GM12874 (cell line): ENCODE measurements around the gene FTO.

Experiments used
- TF ChIP-seq, protein P1 (sequence below): IDR thresholded peaks from 2 replicates; pipeline ENCODE4 v1.5.1; 2011; ENCODE audit warnings: low read depth, mild to moderate bottlenecking, control low read depth, low read length, moderate library complexity; ENCODE audit not compliant: insufficient read depth

The FTO gene

DNA sequence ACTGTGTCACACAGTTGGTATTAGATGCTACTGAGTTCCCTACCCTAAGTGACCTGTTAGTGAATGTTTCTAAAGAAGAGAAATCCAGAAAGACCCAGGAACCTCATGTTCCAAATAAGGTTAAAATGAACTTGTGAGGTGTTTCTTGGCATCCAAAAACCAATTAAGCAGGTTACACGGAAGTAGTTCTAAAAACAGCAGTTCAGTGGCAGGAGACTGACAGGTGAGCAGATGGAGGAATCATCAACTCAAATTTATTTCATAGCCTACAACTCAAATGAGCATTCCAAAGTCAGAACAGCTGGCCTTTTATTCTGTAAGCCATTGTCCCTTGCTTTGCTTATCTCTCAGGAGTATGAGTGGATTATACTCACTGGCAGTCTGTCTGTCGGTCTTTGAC lies 394.3 kb downstream of the FTO start:
- TF ChIP-seq, protein P1, sequence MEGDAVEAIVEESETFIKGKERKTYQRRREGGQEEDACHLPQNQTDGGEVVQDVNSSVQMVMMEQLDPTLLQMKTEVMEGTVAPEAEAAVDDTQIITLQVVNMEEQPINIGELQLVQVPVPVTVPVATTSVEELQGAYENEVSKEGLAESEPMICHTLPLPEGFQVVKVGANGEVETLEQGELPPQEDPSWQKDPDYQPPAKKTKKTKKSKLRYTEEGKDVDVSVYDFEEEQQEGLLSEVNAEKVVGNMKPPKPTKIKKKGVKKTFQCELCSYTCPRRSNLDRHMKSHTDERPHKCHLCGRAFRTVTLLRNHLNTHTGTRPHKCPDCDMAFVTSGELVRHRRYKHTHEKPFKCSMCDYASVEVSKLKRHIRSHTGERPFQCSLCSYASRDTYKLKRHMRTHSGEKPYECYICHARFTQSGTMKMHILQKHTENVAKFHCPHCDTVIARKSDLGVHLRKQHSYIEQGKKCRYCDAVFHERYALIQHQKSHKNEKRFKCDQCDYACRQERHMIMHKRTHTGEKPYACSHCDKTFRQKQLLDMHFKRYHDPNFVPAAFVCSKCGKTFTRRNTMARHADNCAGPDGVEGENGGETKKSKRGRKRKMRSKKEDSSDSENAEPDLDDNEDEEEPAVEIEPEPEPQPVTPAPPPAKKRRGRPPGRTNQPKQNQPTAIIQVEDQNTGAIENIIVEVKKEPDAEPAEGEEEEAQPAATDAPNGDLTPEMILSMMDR = no peak

DNA sequence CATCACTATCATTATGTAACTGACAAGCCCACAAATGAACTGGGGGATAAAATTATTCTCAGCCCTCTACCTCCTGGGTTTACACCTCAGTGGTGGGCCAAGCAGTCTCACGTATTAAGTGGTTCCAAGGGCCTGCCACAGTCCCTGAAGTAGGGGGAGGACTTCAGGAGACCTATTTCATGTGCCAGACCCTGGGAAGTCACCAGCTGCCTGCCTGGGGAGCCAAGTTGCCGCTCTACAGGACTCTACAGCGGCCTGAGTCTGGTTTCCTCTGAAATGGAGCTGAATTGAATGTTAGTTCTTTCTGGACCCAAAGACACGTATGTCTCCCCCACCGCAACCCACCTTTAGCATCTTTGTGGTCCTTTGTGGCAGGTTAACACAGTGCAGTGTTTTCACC lies 395.7 kb downstream of the FTO start:
- TF ChIP-seq, protein P1 = no peak

DNA sequence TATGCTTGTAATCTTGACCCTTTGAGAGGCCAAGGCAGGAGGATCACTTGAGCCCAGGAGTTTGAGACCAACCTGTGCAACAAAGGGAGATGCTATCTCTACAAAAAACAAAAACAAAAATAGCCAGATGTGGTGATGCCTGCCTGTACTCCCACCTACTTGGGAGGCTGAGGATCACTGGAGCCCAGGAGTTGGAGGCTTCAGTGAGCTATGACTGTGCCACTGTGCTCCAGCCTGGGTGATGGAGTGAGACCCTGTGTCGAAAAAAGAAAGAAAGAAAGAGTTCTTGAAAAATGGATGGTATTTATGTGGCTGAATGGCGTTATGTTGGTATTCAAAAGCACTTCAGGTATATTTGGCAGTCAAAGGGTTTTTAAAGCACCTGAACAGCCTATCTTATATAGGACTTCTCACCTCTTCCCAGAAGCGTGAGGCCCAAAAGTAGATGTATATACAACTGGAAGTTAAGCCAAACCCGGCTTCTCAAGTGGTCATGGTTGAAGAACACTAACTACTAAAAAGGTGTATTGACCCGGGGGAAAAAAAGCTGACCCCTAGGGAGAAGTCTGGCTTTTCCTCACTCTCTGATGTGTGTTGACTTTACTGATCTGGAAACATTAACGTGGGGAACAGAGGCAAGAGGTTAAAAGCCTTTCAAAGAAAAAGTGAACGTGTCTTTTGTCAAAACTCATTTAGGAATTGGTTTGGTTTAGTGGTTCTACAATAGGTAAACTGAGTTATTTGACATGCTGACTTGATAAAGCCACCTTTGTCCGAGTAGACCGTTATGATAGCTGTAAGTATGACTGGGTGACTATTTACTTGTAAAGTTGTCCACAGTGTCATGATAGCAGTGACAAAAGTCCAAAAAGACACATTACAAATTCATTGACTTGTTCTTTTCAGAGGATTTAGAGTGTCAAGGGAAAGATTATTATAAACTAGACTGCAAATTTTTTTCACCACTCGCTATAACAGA lies 399.2 kb downstream of the FTO start:
- TF ChIP-seq, protein P1 = no peak

DNA sequence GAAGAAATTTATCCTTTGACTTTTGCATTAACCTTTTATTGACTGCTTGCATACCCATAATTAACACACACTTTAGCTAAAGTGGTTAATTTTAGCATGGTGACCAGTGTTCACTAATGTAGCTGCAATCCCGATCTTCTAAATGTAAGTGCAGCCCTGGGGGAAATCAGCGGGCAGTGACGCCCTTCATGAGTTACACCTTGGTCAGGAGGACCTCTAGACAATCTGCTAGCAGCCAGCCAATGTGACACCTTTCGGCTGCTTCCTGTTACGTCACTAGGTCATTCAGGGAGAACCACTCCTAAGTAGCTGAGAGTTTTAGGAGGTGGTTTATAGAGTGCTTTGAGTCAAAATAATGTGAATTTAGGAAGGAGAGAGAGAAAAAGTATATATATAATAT lies 402.1 kb downstream of the FTO start:
- TF ChIP-seq, protein P1 = no peak

DNA sequence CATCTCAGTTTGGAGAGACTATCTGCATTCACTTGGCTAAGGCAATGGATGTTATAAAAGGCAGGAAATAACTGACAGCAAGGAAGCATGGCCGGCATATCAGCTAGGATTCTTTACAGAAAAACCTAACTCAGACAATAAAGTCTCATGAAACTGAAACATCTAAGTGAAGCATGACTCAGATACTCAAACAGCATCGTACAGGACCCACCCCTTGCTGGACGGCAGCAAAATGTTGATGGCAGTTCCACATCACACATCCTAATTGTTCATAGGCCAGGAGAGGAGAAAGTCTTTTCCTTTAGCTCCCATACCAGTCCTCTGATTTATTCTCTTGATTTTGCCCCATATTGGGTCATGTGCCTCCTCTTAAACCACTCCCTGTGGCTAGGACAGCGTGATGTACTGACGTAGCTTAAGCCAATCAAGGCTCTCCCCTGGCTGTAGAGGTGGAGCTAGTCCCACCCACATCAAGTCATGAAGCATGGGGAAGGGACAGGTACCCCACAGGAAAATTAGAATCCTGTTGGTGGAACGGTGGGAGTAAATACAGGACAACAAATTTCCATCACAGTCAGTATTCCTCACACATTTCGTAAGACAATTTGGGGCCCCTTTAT lies 403.7 kb downstream of the FTO start:
- TF ChIP-seq, protein P1 = no peak

DNA sequence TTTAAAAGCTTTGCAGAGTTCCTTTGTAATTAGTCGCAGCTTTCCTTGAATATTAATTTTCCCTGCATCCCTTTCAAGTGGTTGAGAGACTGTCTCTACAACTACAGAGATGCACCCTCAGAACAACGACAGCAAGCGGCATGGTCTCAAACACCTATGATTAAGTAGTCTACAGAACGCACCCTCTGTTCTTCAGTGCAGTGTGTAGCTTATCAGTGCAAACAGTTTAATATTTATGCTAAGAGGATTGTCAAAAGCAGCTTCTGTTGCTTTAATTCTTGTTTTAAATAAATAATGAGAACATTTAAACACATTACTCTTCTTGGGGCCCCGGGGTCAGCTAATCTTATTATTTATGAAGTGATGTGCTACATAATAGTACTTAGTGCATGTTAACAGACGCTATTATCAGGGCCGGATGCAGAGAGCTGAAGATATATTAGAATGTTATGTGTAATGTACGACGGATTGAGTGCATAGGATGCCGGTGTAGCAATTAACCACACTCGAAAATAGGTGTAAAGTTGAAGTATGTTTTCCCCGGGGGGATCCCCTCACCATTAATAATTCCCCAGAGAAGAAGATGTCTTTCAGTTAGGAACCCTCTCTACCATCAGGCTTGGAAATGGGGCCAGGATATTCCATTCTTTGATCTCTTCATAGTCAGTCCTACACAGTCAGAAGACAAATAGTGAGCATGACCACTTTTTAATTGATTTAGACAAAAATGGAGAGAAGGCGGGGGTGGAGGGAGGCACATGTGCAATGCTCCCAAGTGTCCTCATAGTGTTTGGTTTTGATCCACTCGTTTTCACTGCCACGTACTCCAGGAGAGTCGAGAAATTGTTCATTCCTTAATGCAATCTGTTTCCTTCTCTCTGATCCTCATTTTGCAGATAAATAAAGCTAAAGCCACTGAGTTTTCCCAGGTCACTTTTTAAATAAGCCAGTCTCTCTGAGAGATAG lies 406.3 kb downstream of the FTO start:
- TF ChIP-seq, protein P1 = no peak
